NCI-H446 treated with DMSO at 0.1 percent for 48 hours (cell line): ENCODE data around the gene KIF18B.

Source experiments
- DNase-seq: peaks from one replicate; lab custom pipeline; 2025; lab: John Stamatoyannopoulos, UW

The KIF18B gene

DNA sequence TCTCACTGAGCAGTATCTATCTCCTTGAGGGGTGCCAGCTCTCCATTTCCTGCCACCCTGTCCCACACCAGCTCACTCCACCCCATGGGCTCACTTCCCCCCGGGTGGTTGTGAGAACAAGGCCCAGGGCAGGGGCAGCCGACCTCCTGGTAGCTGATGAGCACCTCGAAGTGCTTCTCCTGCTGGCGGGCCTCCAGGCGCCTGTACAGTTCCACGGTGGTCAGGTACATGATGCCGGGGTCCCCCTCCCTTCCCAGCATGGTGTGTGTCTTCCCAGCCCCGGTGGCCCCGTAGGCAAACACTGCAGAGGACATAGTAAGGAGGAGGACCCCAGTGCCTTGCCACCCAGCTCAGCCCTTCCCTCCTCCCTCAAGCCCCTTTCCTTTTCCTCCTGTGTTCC is 12.5 kb downstream of the KIF18B start:
- no peak for DNase-seq

DNA sequence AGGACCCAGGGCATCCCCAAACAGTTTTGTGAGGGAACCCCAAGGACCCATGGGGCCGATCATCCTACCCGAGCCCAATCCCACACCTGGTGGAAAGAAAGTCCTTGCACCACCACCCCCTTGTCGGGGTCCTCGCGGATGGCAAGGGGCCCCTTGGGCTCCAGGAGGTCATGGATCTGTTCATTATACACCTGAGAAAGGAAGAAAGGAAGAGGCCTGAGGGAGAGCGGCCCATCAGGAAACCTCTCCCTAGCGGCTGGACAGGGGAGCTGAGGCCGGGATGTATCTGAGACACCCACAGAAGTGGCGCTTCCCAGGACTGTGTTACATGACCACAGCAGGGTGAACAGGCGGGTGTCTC is 12.8 kb downstream of the KIF18B start:
- DNase-seq: no peak

DNA sequence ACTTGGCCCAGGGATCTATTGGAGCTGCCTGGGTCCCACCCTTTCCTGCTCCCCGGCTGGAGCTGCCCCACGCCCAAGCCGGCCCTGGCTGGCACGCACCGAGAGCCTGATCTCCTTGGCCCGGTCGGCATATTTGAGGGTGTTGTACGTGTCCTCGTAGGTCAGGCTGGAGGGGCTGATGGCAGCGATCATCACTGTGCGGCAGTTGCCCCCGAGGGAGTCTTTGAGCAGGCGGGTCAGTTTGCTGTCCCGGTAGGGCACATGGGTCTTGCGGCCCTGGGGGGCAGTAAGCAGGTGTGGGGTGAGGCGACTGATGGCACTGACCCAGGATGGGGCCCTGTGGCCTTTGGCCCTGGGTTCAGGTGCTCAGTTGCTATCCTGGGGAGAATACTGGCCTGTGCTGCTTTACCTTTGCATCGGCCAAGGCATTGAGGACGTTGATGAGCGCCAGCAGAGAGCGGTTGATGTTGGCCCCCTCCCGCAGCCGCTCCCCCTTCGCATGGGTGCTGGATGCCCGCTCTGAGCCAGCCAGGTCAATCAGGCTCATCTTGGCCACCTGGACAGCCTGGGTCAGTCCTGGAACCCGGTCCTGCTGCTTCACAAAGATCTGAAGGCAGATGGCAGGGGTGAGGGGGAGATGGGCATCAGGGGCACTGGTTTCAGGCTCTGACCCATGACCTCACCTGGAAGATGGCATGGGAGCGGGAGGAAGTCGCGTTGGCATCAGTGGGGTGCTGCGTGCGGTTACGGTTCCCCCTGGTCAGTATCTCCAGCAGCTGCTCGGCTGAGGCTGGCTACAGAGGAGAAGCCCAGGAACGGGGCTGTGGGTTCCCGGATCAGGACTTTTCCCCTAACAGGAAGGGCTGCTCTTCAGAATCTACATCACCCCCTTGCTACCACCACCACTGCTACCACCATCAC is 13.5 kb downstream of the KIF18B start:
- no peak for DNase-seq

DNA sequence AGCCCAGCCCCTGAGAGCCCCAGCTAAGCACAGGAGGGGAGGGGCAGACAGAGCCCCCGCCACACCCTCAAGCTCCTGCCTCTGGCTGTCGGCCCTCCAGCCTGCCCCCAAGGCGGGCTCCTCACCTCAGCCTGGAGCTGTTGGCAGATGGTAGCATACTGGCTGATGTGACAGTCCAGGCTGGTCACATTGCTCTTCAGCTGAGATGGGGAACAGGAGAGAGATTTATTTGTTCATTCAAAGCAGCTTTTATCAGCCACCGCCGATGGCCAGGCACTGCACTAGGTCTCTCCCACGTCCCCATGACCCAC is 14.8 kb downstream of the KIF18B start:
- no peak for DNase-seq

DNA sequence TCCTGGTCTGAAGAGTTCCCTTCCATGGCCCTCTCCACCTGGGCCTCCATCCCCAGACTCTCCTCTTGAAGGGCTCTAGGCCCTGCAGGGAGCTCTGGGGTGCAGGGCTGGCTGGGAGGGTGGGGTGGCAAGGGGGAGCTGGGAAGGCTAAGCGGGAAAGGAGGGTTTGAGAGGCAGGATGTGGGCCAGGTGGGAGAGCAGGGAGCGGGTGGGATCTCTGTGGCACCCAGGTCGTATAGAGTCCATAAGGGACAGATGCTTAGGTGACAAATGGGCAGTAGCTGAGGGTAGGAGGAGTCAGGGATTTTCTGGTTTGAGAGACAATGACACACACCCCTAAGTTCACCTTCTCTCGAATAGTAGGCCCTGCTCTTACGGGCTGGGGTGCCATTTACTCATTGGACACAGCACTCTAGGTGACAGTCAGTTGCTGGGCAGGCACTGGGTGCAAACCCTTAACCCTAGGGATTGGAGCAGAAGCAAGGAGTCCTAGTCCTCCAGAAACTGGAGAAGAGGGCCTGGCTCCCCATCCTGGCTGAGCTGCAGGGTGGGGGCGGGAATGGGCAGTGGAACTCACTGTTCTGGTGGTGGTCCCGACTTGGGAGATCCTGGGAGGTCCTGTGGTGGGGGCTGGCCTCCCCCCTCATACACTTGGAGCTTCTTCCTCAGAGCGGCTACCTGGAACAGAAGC is 15.3 kb downstream of the KIF18B start:
- no peak for DNase-seq

DNA sequence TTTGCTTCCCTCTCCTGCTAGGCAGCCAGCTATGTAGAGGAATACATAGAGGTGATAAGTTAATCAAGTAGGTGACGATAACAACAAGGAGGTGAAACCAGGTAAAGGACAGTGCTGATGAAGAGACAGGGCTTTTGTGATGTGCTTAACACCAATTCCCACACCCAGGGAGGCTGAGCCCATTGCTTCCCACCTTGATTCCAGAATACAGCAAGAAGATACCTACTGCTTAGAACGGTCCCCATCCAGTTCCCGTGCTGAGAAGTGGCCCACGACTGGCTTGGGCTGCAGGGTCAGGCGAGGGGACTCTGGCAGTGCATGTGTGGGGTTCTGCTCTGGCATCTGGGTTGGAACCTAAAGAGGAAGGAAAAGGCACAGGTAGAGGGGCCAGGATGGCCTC is 16.2 kb downstream of the KIF18B start:
- DNase-seq: no peak

DNA sequence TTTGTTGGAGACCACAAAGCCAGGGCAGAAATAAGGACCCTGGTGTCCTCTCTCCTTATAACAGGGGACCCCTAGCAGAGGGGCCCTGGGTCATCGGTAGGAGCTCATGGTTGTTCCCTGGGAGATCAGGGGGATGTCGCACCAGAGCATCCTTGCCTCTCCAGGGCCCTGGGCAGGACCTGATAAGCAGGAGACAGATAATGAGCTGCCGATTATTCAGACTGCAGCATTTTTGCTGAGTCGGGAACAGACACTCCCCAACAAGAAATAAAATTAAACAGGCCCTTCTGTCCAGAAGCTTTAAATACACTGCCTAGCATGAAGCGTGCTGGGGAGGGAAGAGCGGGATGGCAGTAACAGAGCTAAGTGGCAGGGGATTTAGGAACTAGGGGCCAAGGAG is 16.9 kb downstream of the KIF18B start:
- DNase-seq: no peak

DNA sequence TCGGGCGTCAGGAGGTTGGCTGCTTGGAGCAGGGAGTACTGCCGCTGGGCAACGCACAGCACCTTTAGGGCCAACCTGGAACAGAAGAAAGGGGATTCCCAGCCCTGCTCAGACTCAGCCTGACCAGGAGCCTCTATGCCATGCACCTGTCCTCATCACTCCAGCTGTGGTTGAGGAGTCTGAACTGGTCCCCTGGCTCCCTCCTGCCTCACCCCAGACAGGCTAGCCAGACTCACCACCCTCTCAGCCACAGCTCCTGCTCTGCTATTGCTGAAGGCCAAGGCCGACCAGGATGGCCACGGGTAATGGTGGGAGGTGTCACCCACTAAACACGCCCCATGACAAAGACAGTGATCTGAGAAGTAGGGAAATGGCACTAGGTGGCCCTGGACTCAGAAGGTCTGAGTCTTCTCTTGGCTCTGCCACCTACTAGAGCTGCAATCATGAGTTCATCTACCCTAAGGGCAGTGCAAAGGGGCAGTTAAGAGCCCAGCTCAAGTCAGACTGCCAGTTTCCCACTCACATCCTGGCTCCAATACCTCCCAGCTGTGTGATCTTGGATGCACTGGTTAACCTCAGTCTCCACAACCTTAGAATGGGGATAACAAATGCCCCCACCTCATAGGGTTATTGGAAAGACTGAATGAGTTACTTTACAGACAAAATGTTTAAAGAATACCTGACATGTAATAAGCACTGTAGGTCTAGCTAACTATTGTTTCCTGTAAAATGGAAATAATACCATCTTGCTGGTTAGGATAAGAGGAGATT is 18.4 kb downstream of the KIF18B start:
- DNase-seq: no peak

DNA sequence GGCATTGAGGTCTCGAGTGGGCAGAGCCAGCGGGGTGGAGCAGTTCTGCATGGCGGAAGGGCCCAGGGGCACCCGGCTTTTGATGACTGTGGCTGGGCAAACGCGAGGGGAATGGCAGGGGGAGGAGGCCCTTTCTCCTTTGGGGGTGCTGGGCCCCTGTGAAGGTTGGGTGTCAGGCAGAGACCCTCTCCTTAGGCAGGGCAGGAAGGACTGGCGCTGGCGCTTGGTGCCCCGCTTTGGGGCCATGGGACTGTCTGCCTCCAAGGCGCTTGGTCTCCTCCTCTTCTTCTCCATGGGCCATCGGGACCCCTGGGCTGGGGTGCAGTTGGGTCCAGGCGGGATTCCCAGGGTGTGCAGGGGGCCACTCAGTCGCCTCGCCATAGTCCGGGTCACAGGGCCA is 19.4 kb downstream of the KIF18B start:
- no peak for DNase-seq

DNA sequence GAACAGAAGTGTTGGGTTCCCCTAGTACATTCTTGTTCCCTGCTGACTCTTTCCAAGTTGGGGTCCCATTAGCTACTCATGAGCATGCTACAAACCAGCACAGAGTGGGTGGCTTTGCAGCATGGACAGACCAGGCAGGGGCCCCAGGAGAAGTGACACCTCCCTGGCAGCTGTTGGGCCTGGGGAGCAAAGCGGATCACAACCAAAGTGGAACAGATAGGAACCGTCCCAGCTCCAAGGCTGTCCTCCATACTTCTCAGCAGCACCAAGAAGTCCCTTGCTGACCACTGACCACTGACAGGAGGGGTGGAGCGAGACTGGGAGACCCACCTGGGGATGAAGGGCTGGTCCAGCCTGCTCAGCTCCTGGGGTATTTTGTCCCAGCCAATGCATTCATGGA is 19.9 kb downstream of the KIF18B start:
- DNase-seq: no peak

DNA sequence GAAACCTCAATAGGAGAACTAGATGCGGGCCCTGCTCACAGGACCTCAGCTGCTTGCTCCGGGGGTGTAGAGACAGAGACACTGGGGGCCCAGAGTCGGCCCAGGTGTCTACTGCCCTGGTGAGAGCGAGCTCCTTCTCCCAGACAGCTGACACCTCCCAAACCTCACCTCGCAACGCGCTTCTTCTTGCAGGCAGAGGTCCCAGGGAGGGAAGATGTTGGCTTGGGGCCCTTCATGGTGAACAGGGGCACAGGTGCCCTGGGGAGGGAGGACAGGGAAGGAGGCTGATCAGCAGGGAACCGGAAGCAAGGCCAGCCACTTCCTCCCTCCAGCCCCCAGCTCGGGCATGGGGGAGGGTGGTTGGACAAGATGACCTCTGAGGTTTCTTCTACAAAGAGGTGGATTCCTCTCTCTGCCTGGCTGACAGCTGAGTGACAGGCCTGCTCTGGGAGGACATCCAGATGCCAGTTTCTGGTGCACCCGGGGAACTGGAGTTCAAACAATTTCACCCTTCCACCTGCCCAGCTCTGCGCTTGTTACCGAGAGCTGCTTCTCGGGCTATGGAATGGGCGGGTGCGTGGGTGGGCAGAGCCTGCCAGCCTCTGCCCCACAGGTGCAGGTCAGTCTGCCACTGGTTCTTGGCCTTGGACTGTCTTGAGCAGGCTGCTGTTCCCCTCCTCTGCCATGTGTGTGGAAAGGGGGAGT is 20.6 kb downstream of the KIF18B start:
- DNase-seq: no peak

DNA sequence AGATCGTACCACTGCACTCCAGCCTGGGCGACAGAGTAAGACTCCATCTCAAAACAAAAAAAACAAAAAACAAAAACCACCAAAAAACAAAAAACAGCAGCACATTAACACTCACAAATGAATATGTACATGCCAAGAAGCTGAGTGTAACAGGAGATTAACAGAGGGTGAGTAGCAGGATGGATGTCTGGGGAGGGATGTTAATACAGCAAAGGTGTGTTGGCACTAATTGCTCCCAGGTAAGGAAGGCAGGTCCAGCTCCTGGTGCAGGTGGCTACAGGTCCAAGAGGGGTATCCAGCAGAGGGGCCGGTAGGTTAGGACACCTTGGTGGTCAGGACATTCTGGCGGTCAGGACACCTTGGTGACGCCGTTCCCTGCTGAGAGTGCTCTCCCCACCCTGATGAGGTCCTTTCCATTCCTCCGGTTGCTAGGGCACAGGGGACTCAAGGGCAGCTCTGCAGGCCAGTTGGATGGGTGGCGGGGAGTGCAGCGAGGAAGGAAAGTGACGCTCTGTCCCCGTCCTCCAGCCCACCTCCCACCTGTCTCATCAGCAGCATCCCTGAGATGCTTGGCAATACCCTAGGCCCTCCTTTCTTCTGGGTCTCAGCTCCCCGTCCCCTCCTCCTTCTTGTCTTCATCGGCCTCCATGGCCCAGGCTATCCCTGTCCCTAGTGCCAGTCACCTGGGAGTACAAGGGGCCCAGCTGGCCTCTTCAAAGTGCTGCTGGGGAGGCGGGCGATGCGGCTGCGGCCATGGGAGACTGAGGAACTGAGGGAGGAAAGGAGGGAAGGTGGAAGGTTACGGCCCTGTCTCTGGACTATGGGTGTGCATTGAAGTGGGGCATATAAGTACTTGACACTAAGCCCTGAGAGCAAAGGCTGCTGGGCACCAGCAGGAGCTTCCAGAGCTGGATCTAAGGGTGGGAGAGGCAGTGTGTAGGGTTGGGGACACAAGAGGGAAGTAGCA is 21.6 kb downstream of the KIF18B start:
- DNase-seq: no peak

DNA sequence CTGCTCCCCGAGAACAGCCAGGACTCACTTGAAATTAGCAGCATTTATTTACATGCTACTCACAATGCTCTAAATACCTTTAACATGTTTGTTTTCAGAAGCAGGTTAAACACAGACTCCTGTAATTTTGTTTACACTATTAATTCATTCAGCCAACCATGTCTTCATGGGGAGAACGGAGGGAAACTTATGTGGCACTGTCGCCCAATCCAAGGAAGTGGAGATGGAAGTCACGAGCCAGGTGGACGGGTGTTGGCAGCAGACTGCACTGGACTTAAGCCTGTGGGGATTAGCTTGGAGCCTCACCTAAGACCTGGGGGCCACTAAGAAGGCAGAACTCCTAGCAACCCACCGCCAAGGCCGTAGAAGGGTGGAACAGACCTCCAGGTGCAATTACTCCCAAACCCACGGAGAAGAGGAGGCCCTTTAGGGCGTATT is 23.4 kb downstream of the KIF18B start:
- DNase-seq: no peak

DNA sequence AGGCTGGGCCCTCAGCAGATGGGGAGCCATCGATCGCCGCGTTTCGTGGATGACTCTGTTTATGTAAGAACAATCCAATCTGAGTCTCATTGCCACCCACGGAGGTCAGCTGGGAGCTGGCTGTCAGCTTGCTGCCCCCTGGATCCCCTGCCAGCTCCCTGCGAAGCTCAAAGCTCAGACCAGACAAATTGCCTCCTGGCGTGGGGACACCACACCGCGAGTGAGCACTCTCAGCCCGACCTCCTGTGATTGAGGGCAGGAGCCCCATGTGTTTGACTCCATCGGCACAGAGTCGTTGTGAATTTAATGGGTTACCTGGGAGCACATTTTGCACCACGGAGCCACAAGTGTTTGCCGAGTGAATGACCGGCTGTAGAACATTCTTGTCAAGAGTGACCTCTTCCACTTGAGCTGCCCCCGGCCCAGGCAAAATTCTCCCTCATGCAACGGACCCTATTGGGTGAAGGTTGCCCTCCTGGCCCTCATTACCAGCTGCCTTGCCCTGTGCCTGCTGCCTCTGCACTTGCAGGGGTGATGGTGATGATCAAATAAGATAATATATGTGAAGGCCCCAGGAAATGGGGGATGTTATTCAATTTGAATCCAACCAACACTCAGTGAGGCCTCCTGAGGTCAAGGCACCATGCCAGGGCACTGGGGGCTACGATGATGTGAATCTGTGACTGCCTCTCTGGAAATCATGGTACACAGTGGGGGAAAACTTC is 24.7 kb downstream of the KIF18B start:
- no peak for DNase-seq

DNA sequence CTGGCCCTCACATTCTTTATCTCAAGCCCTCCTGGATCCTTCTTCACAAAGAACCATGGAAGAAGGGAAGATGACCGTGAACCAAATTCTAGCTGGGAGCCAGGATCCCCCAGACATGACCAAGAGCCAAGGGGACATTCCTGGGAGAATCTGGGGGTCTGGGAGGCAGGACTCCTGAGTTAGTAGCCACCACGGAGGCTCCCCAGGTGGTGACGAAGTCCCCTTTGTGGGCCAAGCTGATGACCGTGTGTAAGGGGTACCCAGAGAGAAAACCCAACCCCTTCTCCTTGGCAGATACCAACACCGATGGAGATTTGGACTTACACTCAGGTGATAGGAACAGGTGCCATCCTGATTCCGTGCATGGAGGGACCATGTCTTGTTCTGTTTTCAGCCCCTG is 25.4 kb downstream of the KIF18B start:
- DNase-seq: no peak

DNA sequence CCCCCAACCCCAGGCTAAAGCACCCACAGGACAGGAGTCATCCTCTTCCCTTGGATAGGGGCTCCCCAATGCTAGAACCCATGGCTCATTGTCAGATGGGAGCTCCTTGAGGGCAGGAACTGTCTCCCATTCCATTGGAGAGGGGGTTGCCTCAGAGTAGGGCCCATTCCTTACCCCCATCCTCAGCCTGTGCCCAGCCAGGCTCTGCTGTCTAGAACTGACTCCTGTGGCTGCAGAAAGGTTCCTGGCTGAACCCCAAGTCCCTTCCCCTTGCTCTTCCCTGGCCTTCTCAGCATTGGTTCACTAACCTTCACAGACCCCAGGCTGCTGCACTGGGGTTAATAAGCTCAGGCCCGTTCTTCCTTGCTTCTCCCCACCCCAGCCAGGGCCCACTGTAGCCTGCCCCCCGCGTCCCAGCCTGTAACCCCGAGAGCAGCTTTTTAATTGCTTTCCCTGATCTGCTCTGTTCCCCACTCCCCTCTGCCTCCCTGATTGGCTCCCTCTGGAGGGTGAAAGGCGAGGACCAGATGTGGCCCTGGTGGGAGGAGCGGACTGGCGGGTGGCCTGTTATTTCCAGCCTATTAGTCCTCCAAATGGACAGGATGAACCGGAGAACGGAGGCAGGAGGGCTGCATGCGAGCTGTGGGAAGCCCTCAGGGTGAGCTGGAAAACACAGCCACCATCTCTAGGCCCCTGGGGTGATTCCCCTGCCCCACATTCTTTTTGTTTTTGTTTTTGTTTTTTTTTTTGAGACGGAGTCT is 26.3 kb downstream of the KIF18B start:
- DNase-seq: no peak

DNA sequence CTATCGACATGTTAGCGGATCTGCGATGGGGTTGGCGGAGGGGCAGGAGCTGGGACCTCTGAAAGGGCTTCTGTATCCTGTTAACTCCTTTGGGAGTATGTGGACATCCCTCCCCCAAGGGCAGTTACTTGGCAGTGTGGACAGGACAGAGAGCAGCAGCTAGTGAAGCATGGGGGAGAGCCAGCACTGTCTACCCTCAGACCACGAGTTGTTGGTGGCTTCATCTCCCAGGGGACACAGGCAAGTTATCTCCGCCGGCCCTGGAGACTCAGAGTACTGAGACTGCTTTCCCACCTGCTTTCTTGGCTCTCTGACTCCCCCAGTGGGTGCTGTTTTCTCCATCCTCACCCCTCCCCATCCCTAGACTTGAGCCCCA is 27.0 kb downstream of the KIF18B start:
- DNase-seq: no peak

DNA sequence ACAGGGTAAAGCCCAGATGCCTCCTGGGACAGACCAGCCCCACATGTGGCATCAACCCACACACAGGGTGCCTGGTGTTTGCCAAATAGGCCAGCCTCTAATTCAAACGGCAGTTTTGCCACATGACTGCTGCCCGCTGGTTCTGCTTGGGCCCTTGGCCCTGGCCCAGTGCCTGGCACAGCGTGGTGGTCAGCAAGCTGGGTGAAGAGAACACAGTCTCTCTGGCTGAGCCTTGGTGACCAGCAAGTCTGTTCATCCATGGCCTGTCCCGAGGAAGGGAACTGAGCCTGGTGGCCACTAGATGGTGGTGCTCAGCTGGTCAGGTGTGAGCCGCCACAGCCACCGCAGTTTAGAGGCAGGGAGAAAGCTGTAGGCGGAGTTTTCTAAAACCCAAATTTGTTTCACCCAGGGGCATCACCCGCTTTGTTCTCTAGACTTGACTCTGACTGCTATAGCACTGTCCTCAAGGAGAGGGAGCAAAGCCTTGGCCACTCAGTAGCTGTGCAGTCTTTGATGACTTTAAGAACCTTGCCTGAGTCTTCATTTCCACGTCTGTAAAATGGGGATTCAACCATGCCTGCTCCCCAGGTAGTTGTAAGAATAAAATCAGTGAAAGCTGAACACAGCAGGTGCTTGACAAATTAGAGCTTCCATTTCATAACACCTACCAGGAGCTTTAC is 27.5 kb downstream of the KIF18B start:
- DNase-seq: peak; percentile 43

DNA sequence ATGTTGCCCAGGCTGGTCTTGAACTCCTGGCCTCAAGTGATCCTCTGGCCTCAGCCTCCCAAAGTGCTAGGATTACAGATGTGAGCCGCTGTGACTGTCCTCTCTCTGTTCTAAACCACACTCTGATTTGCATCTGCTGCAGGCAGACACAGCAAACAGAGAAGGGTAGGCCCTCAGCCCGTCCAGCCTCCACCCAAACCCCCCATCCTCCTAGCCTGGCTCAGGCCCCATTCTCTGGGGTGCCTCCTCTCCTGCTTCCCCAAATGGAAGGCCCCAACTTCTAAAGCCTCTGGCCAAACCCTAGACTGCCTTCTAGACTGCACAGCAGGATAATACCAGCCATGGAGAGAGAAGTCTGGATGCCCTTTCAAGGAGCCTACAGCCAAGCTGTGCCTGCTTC is 28.2 kb downstream of the KIF18B start:
- DNase-seq: no peak
